Measurements from ENCODE around the gene CDHR5. TPM values are rescaled to one million over a fixed set of nuclear protein-coding genes. Genes with fewer than 3 reads are reported as not detected.

Gene CDHR5
- total and polyA plus RNA-seq, 2 of the 4 experiments (the other 2 are of a cell fraction), result not detected

- Histone ChIP-seq H3K18ac (ENCODE audit: low read depth, low read length) (no peak overlapping the region), H3K27me3 (ENCODE audit: control insufficient read depth, insufficient read depth, low read length) (no peaks in the 10 kb centered on the region; the same call in 1 of the 2 replicates), H3K36me3 (ENCODE audit: control insufficient read depth, insufficient read depth, low read length) (peaks cover 3% of the 10 kb centered on the region; the same call in 1 of the 2 replicates), H3K4me3 (ENCODE audit: insufficient read depth, low read depth, low read length) (peak overlapping the region; percentile 96), H2BK5ac (ENCODE audit: low read depth, low read length, poor library complexity, severe bottlenecking) (no peak overlapping the region), H2AFZ (replicated peaks; ENCODE audit: low read length, poor library complexity) (peak overlapping the region; percentile 96), H3K23ac (ENCODE audit: low read depth, low read length) (peak overlapping the region; percentile 49; the same call in 1 of the 2 replicates), H3K9me1 (ENCODE audit: insufficient read depth, low read length) (peaks cover 15% of the 10 kb centered on the region), H2AK9ac (replicated peaks; ENCODE audit: low read depth, low read length, poor library complexity) (peak overlapping the region; percentile 28), H2BK15ac (ENCODE audit: low read depth, low read length) (no peak overlapping the region), H4K8ac (ENCODE audit: low read depth in 2 of 2, low read length in 2 of 2) (0 out of 4 replicates have a peak overlapping the region, but pooled peaks of 1 of the 2 experiments have one; percentile 4), H3K4me1 (ENCODE audit: control insufficient read depth, insufficient read depth, low read length) (peaks cover 15% of the 10 kb centered on the region), H2BK120ac (ENCODE audit: low read depth, low read length) (no peak overlapping the region), H2BK20ac (ENCODE audit: low read depth, low read length) (no peak overlapping the region), H3K9me3 (ENCODE audit: control insufficient read depth, insufficient read depth, low read length) (no peaks in the 10 kb centered on the region), H3K56ac (ENCODE audit: extremely low read depth, insufficient read depth, low read length) (no peak overlapping the region), H4K91ac (ENCODE audit: insufficient read depth, low read depth, low read length) (no peak overlapping the region), H4K5ac (ENCODE audit: low read depth, low read length) (no peak overlapping the region), H3K27ac (ENCODE audit: insufficient read depth, low read length) (no peak overlapping the region), H3K14ac (replicated peaks; ENCODE audit: low read depth, low read length) (peak overlapping the region; percentile 51), H3K4ac (ENCODE audit: low read depth, low read length) (peak overlapping the region; percentile 19; the same call in 1 of the 2 replicates), H3K9ac (ENCODE audit: low read depth, low read length) (peak overlapping the region; percentile 4; the same call in 1 of the 2 replicates), H4K20me1 (ENCODE audit: insufficient read depth, low read length) (peaks cover 37% of the 10 kb centered on the region), H3K79me1 (ENCODE audit: low read depth in 1 of 2, low read length in 2 of 2) (peaks cover 2 to 20% of the 10 kb centered on the region in 2 experiments; a peak in 3 of 4 replicates), H2AK5ac (ENCODE audit: low read depth, low read length) (peak overlapping the region; percentile 29; the same call in 1 of the 2 replicates), H3K4me2 (ENCODE audit: low read depth, low read length) (peak overlapping the region; percentile 92)
- no TSS peak for BruUV-seq (replicated peaks)
- WGBS, 2 experiments (ENCODE audit: extremely low coverage in 2 of 2, insufficient read length in 1 of 2), result 10% methylated on average over 12 of the region's 25 CpGs; no CpG with 5 or more reads in 1 of the 2 experiments
- in situ Hi-C loops (cut with MboI; ENCODE audit: low sequenced_read_pairs), result no loop called here
- TF ChIP-seq CTCF (conservative IDR thresholded peaks at IDR 0.05; ENCODE audit: low read depth, low read length), result no peak
- no peak for TF ChIP-seq MAFK (IDR thresholded peaks at IDR 0.05; ENCODE audit: low read depth, low read length)
- TF ChIP-seq RAD21 (IDR thresholded peaks at IDR 0.05; ENCODE audit: low read length), result no peak
- TF ChIP-seq RFX5 (IDR thresholded peaks at IDR 0.05; ENCODE audit: low read depth, low read length), result no peak
- no peak for TF ChIP-seq POLR2A (IDR thresholded peaks at IDR 0.05; ENCODE audit: low read depth, low read length)
- no peak for TF ChIP-seq MXI1 (IDR thresholded peaks at IDR 0.05; ENCODE audit: borderline replicate concordance, low read depth, low read length)
- TF ChIP-seq CEBPB (IDR thresholded peaks at IDR 0.05; ENCODE audit: low read depth, low read length), result no peak
- TF ChIP-seq NFE2L2 (IDR thresholded peaks at IDR 0.05; ENCODE audit: low read depth, low read length), result no peak
- no peak for TF ChIP-seq BHLHE40 (IDR thresholded peaks at IDR 0.05; ENCODE audit: low read depth, low read length)
- CTCF ChIA-PET, result no interaction called here
- dilution Hi-C loops (cut with HindIII; ENCODE audit: low sequenced_read_pairs, unreplicated experiment), result no loop called here
- intact Hi-C loops (cut with micrococcal nuclease), result no loop called here
- POLR2A ChIA-PET (ENCODE audit: unreplicated experiment), result no interaction called here
- no peak for DNase-seq
- ATAC-seq (ENCODE audit: low read depth), result peak; percentile 0; the same call in 1 of the 2 replicates
Observed at GRCh38 chr11:574632-575312, 50.0 kb downstream of the CDHR5 start.

Measured in IMR-90 (cell line).